ENCODE data around the gene TAF3. TPM values are rescaled to one million over a fixed set of nuclear protein-coding genes. Genes with fewer than 3 reads are reported as not detected.
A peak's percentile ranks its signal among the peaks of the same experiment; 100 is the strongest.

TAF3 gene
- polyA plus RNA-seq, 3 donors: 1.6 to 3.9 (median 3.4) TPM

DNA sequence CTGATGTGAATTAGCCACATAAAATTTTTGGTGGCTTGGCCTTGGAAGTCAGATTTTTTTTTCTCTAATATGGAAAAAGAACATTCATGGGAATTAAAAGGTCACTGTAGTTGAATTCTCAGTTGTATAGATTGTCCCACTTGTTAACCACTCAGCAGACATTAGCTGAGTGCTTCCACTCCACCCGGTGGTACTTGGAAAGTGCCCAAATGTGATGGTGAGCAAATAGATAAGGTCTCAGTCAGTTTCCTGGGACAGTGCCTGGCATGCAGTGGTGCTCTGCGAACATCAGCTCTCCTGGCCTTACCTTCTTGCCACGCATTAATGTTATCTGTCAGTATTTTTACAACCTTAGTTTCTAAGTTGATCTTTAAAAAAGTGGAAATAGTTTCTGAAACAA lies 28.9 kb upstream of the TAF3 start:
- no peak for TF ChIP-seq CTCF (IDR thresholded peaks at IDR 0.05)
- no peak for DNase-seq
- no peak overlapping the region for H2AFZ ChIP-seq (ENCODE audit: insufficient read depth, low read depth, low read length, poor library complexity, severe bottlenecking)
- H3K36me3 ChIP-seq (replicated peaks in 1 of 2; ENCODE audit: control insufficient read depth in 1 of 2, insufficient read depth in 2 of 2, low read length in 2 of 2): peaks cover 3 to 14% of the 10 kb centered on the region in 2 donors
- peak overlapping the region; percentile 75 for H3K4me2 ChIP-seq (replicated peaks; ENCODE audit: extremely low read depth, low read length, poor library complexity, severe bottlenecking)
- H3K27ac ChIP-seq (ENCODE audit: low read depth in 1 of 2, low read length in 2 of 2): peak overlapping the region in 1 of 2 donors; percentile 91
- H3K36me3 Mint-ChIP-seq: peaks cover 15 to 40% of the 10 kb centered on the region in 2 donors
- H3K4me3 Mint-ChIP-seq: peak overlapping the region in 1 of 2 donors; percentile 31
- H3K9me3 ChIP-seq (replicated peaks in 1 of 2; ENCODE audit: control insufficient read depth in 1 of 2, insufficient read depth in 1 of 2, low read length in 2 of 2): no peaks in the 10 kb centered on the region
- no peaks in the 10 kb centered on the region for H3K9me3 Mint-ChIP-seq
- intact Hi-C loops (cut with micrococcal nuclease): loop anchor here in 1 of 2 donors (2.0 kb wide), 1 partner anchor 29 kb away; the partner anchor contains the start of gene TAF3
- peaks cover 80% of the 10 kb centered on the region for H4K20me1 ChIP-seq (ENCODE audit: insufficient read depth, low read length)
- H3K27me3 ChIP-seq (ENCODE audit: control insufficient read depth in 2 of 2, insufficient read depth in 2 of 2, low read length in 2 of 2): no peaks in the 10 kb centered on the region
- H3K4me1 ChIP-seq (ENCODE audit: control insufficient read depth in 1 of 2, insufficient read depth in 2 of 2, low read length in 2 of 2): peaks cover 27 to 34% of the 10 kb centered on the region in 2 donors
- H3K4me1 Mint-ChIP-seq: peaks cover 50% of the 10 kb centered on the region
- peak overlapping the region in 2 of 7 donors; percentile 21 to 25 for H3K27ac Mint-ChIP-seq
- WGBS (ENCODE audit: insufficient coverage): no CpG with 5 or more reads among the region's 3 CpGs
- peak overlapping the region in 1 of 3 experiments; percentile 87 for H3K4me3 ChIP-seq (replicated peaks in 1 of 3; ENCODE audit: low read depth in 2 of 3, low read length in 3 of 3)
- H3K9ac ChIP-seq (ENCODE audit: insufficient read depth, low read length, poor library complexity, severe bottlenecking): peak overlapping the region; percentile 97
- H3K27me3 Mint-ChIP-seq (ENCODE audit: low read depth in 3 of 3): no peaks in the 10 kb centered on the region
- H3K79me2 ChIP-seq (ENCODE audit: insufficient read depth, low read length): peaks cover 100% of the 10 kb centered on the region

DNA sequence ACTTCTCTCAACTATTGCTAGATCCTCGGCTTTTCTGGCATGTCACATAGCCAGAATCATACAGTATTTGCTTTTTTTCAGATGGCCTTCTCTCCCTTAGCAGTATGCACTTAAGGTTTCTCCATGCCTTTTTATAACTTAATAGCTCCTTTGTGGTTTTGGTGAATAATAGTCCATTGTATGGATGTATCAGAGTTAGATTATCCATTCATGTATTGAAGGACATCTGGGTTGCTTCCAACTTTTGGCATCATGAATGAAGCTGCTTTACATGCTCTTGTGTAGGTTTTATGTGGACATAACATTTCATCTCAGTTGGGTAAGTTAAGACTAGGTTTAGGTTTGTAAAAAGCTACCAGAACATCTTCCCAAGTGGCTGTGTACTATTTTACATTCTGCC lies 25.8 kb upstream of the TAF3 start:
- peaks cover 94% of the 10 kb centered on the region for H3K79me2 ChIP-seq (ENCODE audit: insufficient read depth, low read length)
- H3K36me3 Mint-ChIP-seq: peaks cover 20 to 51% of the 10 kb centered on the region in 2 donors
- no peaks in the 10 kb centered on the region for H3K27me3 Mint-ChIP-seq (ENCODE audit: low read depth in 3 of 3)
- H3K4me2 ChIP-seq (replicated peaks; ENCODE audit: extremely low read depth, low read length, poor library complexity, severe bottlenecking): no peak overlapping the region
- no peaks in the 10 kb centered on the region for H3K9me3 ChIP-seq (replicated peaks in 1 of 2; ENCODE audit: control insufficient read depth in 1 of 2, insufficient read depth in 1 of 2, low read length in 2 of 2)
- H3K9ac ChIP-seq (ENCODE audit: insufficient read depth, low read length, poor library complexity, severe bottlenecking): no peak overlapping the region
- no peak overlapping the region for H3K4me3 Mint-ChIP-seq
- peak overlapping the region in 1 of 7 donors; percentile 22 for H3K27ac Mint-ChIP-seq
- intact Hi-C loops (cut with micrococcal nuclease): no loop called here
- H3K9me3 Mint-ChIP-seq: peaks cover 0 to 2% (median 0%) of the 10 kb centered on the region in 7 donors
- TF ChIP-seq CTCF (IDR thresholded peaks at IDR 0.05): no peak
- no peak for DNase-seq
- H3K27ac ChIP-seq (ENCODE audit: low read depth in 1 of 2, low read length in 2 of 2): no peak overlapping the region
- WGBS (ENCODE audit: insufficient coverage): 80% methylated on average over 1 of the region's 1 CpG
- H2AFZ ChIP-seq (ENCODE audit: insufficient read depth, low read depth, low read length, poor library complexity, severe bottlenecking): no peak overlapping the region
- peaks cover 12 to 17% of the 10 kb centered on the region in 2 donors for H3K4me1 ChIP-seq (ENCODE audit: control insufficient read depth in 1 of 2, insufficient read depth in 2 of 2, low read length in 2 of 2)
- H3K36me3 ChIP-seq (replicated peaks in 1 of 2; ENCODE audit: control insufficient read depth in 1 of 2, insufficient read depth in 2 of 2, low read length in 2 of 2): peaks cover 18 to 37% of the 10 kb centered on the region in 2 donors
- peaks cover 36% of the 10 kb centered on the region for H3K4me1 Mint-ChIP-seq
- H3K27me3 ChIP-seq (ENCODE audit: control insufficient read depth in 2 of 2, insufficient read depth in 2 of 2, low read length in 2 of 2): no peaks in the 10 kb centered on the region
- H3K4me3 ChIP-seq (replicated peaks in 1 of 3; ENCODE audit: low read depth in 2 of 3, low read length in 3 of 3): no peak overlapping the region
- peaks cover 86% of the 10 kb centered on the region for H4K20me1 ChIP-seq (ENCODE audit: insufficient read depth, low read length)
